GM19238 (cell line): ENCODE results near the gene PHKG1.
"Not testable (repeated sequence)": the region's sequence is repeated elsewhere in the genome, so short reads cannot be mapped to it uniquely, and the experiment has no call there.

Experiments used
- DNase-seq: peaks from one replicate; pipeline ENCODE4 v3.0.0; 2011; ENCODE audit warnings: low spot score; ENCODE audit not compliant: insufficient read length

The PHKG1 gene

DNA sequence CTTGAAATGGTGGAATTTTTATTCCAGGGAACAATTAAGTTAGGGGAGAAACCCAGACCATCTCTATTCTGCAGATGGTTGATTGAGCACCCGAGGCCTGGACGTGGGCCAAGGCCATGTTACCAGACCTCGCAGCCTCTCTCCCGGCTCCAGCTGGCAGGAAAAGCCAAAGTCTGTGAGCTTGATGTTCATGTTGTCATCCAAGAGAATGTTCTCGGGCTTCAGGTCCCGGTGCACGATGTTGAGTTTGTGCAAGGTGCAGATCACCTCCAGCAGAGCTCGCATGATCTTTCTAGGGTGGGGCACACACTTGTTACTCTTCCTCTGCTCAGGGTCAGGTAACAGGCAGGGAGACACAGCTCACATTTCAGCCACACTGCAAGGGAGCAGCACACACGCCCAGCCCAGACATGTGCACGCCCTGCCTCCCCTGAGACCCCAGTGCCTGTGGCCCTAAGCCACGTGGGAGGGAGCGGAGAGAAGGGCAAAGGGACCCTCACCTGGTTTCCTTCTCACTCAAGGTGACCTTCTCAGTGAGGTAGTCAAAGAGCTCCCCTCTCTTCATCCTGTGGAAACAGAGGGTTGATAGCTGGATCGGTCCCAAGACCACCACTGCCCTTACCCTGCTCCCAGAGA lies 9.5 kb downstream of the PHKG1 start:
- DNase-seq, result no peak

DNA sequence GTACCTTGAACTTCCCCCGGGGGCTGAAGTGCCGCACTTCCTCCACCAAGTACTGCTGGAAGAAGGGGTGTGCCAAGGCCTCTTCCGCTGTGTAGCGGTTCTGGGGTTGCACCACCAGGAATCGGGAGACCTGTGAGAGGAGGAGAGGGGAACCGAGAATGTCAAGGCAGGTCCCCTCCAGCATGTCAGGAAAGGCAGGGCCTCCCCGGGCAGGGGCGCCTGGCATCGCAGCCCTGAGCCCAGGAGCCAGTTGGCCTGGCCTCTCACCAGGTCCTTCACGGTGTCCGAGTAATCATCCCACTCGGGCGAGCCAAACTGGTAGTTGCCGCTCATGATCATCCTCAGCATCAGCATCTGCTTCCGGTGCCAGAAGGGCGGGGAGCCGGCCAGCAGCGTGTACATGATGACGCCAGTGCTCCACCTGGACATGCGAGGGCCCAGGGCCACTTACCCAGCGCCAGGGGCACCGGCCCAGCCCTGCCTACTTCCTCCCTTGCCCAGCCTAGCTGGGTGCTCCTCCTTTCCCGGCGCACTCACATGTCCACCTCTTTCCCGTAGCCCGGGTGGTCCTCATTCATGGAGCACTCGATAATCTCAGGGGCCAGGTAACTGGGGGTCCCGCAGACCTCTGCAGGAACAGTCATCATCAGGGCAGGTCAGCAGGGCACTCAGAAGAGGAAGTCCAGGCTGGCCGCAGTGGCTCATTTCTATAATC lies 11.0 kb downstream of the PHKG1 start:
- no peak for DNase-seq

DNA sequence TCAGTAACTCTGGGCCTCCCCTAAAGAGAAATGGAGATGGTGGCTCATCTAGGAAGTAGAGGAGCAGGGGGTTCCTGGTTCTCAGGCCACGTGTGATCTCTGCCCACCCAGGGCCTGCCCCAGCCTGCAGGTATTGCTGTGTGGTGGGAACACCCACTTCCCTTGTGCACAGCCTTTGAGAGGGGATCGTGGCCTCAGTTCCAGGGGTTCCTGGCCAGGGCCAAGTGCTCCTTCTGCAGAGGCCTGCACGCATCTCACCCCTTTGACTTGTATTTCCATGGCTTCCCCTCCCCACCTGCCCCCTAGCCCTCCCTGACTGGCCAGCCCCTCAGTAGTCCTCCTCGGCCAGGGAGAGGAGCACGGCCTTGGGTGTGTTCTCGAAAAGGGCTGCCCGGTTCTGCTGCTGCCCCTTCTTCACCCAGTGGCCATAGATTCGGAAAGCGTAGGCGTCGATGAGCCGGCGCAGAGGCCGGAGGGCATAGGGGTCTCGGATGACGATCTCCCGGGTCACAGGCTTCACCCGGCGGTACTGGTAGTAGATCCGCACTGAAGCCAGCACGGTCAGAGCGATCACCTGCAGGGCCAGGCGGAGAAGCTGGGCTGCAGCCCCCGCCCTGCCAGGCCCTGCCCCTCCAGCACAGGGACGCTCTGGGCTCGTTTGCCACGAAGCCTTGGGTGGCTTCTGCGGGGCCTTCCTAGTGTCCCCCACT lies 11.9 kb downstream of the PHKG1 start:
- not testable (repeated sequence) for DNase-seq

DNA sequence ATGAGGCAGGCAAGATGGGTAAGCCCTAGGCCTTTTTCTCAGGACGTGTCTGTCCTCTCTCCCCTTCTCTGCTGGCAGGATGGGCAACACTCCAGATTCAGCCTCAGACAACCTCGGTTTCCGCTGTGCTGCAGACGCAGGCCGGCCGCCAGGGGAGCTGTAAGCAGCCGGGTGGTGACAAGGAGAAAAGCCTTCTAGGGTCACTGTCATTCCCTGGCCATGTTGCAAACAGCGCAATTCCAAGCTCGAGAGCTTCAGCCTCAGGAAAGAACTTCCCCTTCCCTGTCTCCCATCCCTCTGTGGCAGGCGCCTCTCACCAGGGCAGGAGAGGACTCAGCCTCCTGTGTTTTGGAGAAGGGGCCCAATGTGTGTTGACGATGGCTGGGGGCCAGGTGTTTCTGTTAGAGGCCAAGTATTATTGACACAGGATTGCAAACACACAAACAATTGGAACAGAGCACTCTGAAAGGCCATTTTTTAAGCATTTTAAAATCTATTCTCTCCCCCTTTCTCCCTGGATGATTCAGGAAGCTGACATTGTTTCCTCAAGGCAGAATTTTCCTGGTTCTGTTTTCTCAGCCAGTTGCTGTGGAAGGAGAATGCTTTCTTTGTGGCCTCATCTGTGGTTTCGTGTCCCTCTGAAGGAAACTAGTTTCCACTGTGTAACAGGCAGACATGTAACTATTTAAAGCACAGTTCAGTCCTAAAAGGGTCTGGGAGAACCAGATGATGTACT lies 13.1 kb downstream of the PHKG1 start:
- no peak for DNase-seq

GRCh38 chr7:56078196-56078595 lies 14.6 kb downstream of the PHKG1 start:
- no peak for DNase-seq

GRCh38 chr7:56077681-56078080 lies 15.1 kb downstream of the PHKG1 start:
- DNase-seq, result no peak

- peak; percentile 64 for DNase-seq
Observed at GRCh38 chr7:56074371-56074791, 18.4 kb downstream of the PHKG1 start.

DNA sequence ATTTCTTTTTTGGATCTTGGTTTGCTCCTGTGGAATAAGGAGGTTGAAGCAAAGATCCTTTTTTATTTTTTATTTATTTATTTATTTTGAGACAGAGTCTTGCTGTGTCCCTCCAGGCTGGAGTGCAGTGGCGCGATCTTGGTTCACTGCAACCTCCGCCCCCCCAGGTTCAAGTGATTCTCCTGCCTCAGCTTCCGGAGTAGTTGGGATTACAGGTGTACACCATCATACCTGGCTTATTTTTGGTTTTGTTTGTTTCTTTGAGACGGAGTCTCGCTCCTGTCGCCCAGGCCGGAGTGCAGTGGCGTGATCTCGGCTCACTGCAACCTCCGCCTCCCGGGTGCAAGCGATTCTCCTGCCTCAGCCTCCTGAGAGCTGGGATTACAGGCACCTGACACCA lies 26.4 kb downstream of the PHKG1 start:
- not testable (repeated sequence) for DNase-seq

- DNase-seq, result peak; percentile 94
Observed at GRCh38 chr7:56063882-56064625, 28.7 kb downstream of the PHKG1 start, which contains the start of gene SUMF2. TSS of gene SUMF2 (plus strand) at chr7:56064286. CDS start at chr7:56064312, 26 bp downstream.

GRCh38 chr7:56063500-56063881 lies 29.3 kb downstream of the PHKG1 start:
- DNase-seq, result no peak

- no peak for DNase-seq
Observed at GRCh38 chr7:56062382-56062781, 30.4 kb downstream of the PHKG1 start.

- DNase-seq, result no peak
Observed at GRCh38 chr7:56053993-56054392, 38.8 kb downstream of the PHKG1 start.

DNA sequence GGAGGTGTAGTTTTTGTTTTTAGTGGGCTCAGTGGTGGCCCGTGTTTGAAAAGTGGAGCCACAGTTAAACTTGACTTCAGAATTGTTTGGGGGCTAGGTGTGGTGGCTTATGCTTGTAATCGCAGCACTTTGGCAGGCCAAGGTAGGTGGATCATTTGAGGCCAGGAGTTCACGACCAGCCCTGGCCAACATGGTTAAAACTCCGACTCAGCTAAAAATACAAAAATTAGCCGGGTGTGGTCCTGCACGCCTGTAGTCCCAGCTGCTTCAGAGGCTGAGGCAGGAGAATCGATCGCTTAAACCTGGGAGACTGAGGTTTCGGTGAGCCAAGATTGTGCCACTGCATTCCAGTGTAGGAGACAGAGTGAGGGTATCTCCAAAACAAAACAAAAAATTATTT lies 39.4 kb downstream of the PHKG1 start:
- DNase-seq, result no peak

DNA sequence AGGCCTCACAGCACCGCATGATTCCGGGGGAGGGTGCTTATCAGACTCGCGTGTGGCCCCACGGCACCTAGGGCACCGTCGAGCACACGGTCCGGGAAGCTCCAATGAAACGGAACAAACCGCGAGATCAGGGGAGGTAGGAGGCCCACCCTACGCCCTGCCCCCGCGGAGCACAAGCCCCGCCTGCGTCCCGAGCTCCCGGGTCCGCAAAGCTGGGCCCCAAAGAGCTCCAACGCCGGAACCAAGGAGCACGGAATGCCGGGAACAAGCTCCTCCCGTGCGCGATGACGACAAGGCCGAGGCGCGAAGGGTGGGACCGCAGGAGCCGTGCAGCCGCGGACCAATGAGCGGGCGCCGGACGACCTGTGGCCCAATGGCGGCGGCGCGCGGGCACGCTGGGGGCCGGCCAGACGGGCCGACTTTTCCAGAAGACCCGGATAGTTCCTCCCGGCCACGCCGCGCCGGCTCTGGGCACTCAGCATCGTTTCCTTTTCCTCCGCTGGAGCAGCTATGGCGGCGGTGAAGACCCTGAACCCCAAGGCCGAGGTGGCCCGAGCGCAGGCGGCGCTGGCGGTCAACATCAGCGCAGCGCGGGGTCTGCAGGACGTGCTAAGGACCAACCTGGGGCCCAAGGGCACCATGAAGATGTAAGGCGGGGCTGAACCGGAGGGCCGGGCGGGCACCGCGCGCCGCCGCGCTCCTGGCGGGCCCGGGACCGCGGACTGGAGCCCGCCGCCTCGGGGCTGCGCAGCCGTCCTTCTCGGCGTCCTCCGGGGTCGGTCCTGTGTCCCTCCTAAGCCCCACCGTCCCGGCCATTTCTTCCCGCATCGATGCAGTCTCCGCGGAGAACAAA lies 41.2 kb downstream of the PHKG1 start, which contains the start of the genes CCT6A and PSPH:
TSS of gene CCT6A (plus strand) at position 427 of the 853 bp plus-strand sequence. CDS start at position 511, 84 bp downstream.
TSS of gene PSPH (minus strand) at position 106 of the 853 bp plus-strand sequence. CDS start 30,232 bp downstream, outside the sequence.
- DNase-seq, result peak; percentile 94

- DNase-seq, result no peak
Observed at GRCh38 chr7:56051053-56051338, 41.8 kb downstream of the PHKG1 start.

GRCh38 chr7:56048763-56049162 lies 44.0 kb downstream of the PHKG1 start:
- DNase-seq, result not testable (repeated sequence)

DNA sequence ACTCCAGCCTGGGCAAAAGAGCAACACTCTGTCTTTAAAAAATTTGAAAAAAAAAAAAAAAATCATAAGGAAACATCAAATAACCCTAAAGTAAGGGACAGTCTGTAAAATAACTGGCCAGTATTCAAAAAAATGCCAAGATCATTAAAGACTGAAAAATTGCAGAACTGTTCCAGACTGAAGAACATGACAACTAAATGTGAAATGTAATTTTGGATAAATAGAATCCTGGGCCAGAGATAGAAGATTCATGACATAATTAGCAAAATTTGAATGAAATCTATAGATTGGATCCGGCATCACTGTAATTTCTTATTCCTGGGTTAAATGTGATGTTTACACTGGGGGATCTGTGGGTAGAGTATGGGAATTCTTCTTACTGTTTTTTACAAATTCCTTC lies 44.5 kb downstream of the PHKG1 start:
- no peak for DNase-seq

DNA sequence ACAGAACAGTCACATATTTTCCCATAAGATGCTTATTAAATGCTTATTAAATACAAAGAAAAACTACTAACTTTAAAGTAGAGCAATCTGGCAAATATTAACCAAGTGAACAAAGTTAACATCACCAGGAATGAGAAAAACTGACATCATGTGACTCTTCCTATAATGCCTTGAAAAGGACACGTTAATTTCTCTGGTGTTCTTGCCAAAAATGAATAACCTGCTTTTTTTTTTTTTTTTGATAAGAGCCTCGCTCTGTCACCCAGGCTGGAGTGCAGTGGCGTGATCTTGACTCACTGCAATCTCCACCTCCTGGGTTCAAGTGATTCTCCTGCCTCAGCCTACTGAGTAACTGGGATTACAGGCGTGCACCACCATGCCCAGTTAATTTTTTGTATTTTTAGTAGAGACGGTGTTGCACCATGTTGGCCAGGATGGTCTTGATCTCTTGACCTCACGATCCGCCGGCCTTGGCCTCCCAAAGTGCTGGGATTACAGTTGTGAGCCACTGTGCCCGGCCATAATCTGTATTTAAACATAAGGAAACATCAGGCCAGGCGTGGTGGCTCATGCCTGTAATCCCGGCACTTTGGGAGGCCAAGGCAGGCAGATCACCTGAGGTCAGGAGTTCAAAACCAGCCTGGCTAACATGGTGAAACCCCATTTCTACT lies 45.2 kb downstream of the PHKG1 start:
- DNase-seq, result not testable (repeated sequence)

DNA sequence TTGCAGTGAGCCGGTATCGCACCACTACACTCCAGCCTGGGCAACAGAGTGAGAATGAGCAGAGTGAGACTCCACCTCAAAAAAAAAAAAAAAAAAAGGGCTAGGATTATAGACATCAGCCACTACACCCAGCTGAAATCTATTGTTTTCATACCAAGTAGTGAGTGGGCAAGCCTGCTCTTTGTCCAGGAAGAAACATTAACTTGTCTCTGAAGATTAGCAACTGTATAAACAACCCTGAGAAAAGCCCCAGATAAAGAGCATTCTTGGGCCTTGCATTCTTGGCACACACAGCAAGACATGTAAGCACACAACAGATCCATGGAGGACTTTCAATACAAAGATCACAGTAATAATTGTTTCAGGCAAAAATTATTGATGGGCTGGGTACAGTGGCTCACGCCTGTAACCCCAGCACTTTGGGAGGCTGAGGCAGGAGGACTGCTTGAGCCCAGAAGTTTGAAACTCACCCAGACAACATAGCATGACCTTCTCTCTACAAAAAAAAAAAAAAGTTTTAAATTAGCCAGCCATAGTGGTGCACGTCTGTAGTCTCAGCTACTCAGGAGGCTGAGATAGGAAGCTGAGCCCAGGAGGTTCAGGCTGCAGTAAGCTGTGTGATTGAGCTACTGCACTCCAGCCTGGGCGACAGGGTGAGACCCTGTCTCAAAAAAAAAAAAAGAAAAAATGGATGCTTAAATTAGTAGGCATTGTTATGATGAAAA lies 45.9 kb downstream of the PHKG1 start:
- no peak for DNase-seq
